Transverse colon (tissue), 4 donors: ENCODE measurements around the gene OPTC. TPM values are rescaled to one million over a fixed set of nuclear protein-coding genes. Genes with fewer than 3 reads are reported as not detected.
"Not testable (repeated sequence)": the region's sequence is repeated elsewhere in the genome, so short reads cannot be mapped to it uniquely, and the experiment has no call there.

Experiments used
- DNase-seq: peaks from one replicate; pipeline ENCODE4 v3.0.0-alpha.2; 2019
- H3K27ac ChIP-seq, 4 donors: fragments of 200-600 bp; sonication (generic); 2 replicates each; pipeline ENCODE4 v1.5.1; 2016 to 2018; ENCODE audit warnings: inconsistent platforms in 4 of 4
- H3K27me3 ChIP-seq: fragments of 200-600 bp; sonication (generic); 2 replicates; pipeline ENCODE4 v1.5.1; 2017; ENCODE audit warnings: inconsistent platforms
- H3K36me3 ChIP-seq, 4 donors: fragments of 200-600 bp; sonication (generic); 2 replicates each; pipeline ENCODE4 v1.5.1; 2017 to 2019; ENCODE audit warnings: inconsistent platforms in 4 of 4
- H3K4me1 ChIP-seq, 4 donors: fragments of 200-600 bp; sonication (generic); 2 replicates each; pipeline ENCODE4 v1.5.1; 2017 to 2020; ENCODE audit warnings: inconsistent platforms in 4 of 4
- H3K4me3 ChIP-seq, 4 donors: fragments of 200-600 bp; sonication (generic); 1 replicate in 1 of 4; 2 replicates in 3 of 4; pipeline versions ENCODE4 v1.5.1 to v1.6.1; 2017 to 2019; ENCODE audit warnings: inconsistent platforms in 4 of 4
- H3K9me3 ChIP-seq, 2 donors: fragments of 200-600 bp; sonication (generic); 2 replicates each; pipeline ENCODE4 v1.5.1; 2017 to 2019; ENCODE audit warnings: inconsistent platforms in 2 of 2
- CTCF ChIP-seq, 5 experiments: fragments of 200-600 bp in 3 of 5; fragments of 450-650 bp in 2 of 5; sonication (generic) in 3 of 5; IDR thresholded peaks; 1 replicate in 2 of 5; 2 replicates in 3 of 5; pipeline ENCODE4 v1.5.1; 2016 to 2017; ENCODE audit warnings: antibody characterized with exemption in 5 of 5, inconsistent platforms in 3 of 5, mild to moderate bottlenecking in 2 of 5, moderate library complexity in 1 of 5
- EP300 ChIP-seq: sonication (generic); formaldehyde crosslinking; IDR thresholded peaks from one replicate; pipeline ENCODE4 v1.6.1; 2017; ENCODE audit warnings: antibody characterized with exemption, low read depth
- POLR2A ChIP-seq: fragments of 450-650 bp; IDR thresholded peaks from one replicate; pipeline ENCODE4 v1.6.1; 2016; ENCODE audit warnings: antibody characterized with exemption, mild to moderate bottlenecking, moderate library complexity
- POLR2AphosphoS5 ChIP-seq, 3 donors: sonication (generic); formaldehyde crosslinking; IDR thresholded peaks; one replicate each; pipeline ENCODE4 v1.6.1; 2016; ENCODE audit warnings: antibody characterized with exemption in 3 of 3
- WGBS, 2 donors: methylation state at CpG; one replicate each; pipeline ENCODE4 v1.1.5; 2018; ENCODE audit warnings: low coverage in 1 of 2; 5-methylcytosine and 5-hydroxymethylcytosine counted together
- in situ Hi-C, 4 donors: fragments of 200-750 bp; cut with MboI; loops; one replicate each; pipeline versions ENCODE4 v1.15.0 to v1.15.1; 2017; ENCODE audit warnings: low sequenced_read_pairs in 3 of 4, low pct_ligation_motif_present in 1 of 4, low pct_unique_long_range_greater_than_20kb in 1 of 4
- intact Hi-C: fragments of 100-400 bp; cut with DNase I; formaldehyde crosslinking; loops from one replicate; pipeline ENCODE4 v1.15.1; 2023; ENCODE audit warnings: low total_unique reads
- total RNA-seq, 4 donors: library from RNA; depleted of rRNA; stranded (reverse); fragments of >200 nt; gene quantifications; one replicate each; pipeline ENCODE4 v1.1.0, GENCODE V29; 2016

The OPTC gene
- total RNA-seq, 4 donors from 2014 or later: not detected

DNA sequence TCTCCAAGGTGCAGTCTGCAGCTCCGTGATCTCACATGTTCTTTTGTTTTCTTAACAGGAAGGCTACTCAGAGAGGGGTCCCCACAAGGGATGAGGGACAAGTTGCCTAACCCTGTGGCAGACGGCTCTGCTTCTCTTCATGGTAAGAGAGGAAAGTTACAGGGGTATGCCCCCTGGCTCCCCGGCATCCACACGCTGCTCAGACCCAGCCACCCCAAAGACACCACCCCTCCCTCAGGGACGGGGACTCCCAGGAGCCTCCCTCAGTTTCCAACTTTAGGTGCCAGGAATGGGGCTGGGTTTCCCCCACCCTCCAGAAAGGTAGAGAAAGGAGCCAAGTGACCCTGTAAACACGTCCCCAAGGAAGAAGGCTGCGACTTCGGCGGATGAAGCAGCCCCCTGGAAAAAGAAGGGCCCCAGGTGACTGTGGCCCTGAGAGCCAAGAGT is 19.7 kb downstream of the OPTC start:
- TF ChIP-seq POLR2AphosphoS5 (IDR thresholded peaks at IDR 0.05) (no peak), POLR2A (no peak), CTCF (IDR thresholded peaks at IDR 0.05) (no peak), EP300 (no peak)
- Histone ChIP-seq H3K4me3 (no peak overlapping the region), H3K27me3 (no peaks in the 10 kb centered on the region), H3K27ac (peak overlapping the region; percentile 73 to 83 (median 80)), H3K9me3 (no peaks in the 10 kb centered on the region), H3K4me1 (peaks cover 10 to 26% (median 19%) of the 10 kb centered on the region in 4 donors), H3K36me3 (no peaks in the 10 kb centered on the region)
- intact Hi-C loops: loop anchor here (5.0 kb wide), 1 partner anchor 44 kb away; no protein-coding TSS in a partner anchor
- in situ Hi-C loops: loop anchor here in 1 of 4 donors (5.0 kb wide), 1 partner anchor 189 kb away; no protein-coding TSS in a partner anchor
- DNase-seq: no peak
- WGBS, 2 donors: 17 to 80% methylated on average over 1 to 9 of the region's 9 CpGs

DNA sequence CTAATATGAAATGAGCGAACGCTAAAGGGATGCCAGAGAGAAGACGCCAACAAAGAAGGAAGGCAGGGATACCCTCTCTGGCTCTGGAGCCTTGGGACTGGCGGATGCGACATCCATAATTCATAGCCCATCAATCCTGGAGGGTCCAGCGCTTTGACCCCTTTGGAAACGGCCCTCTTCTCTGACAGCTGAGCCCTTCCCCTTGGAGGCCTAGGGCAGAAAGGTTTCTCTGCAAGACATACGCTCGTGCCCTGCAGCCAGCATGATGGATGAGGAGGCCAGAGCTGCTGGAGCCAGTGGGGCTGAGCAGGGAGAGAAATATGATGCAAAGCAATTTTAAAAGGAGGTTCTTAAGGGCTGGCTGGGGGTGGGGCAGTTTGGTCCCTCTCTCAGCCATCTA is 22.2 kb downstream of the OPTC start:
- Histone ChIP-seq H3K4me3 (no peak overlapping the region), H3K27me3 (no peaks in the 10 kb centered on the region), H3K27ac (no peak overlapping the region), H3K4me1 (peaks cover 10 to 34% (median 20%) of the 10 kb centered on the region in 4 donors), H3K9me3 (no peaks in the 10 kb centered on the region), H3K36me3 (no peaks in the 10 kb centered on the region)
- intact Hi-C loops: no loop called here
- no peak for DNase-seq
- in situ Hi-C loops: no loop called here
- TF ChIP-seq CTCF (IDR thresholded peaks at IDR 0.05) (no peak), EP300 (no peak), POLR2AphosphoS5 (IDR thresholded peaks at IDR 0.05) (no peak), POLR2A (no peak)
- WGBS, 2 donors: 87 to 100% methylated on average over 1 to 9 of the region's 9 CpGs

DNA sequence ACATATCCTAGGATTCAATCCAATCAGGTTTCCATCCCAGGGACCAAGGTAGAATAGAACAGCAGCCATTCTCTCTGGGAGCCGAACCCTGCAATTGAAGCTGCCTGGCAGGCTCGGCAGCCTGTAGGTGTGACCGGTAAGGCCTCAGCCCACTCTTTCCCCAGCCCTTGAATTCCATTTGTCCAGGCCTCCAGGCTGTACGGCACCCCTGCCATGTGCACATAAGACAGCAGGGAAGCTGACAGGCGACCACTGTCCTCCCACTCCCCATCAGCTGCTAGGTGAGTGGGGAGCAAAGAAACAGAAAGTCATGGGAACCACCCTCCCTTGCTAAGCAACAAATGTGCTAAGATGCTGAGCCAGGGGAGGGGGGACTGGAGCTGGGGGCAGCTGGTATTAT is 23.0 kb downstream of the OPTC start:
- no peak overlapping the region for H3K4me3 ChIP-seq
- intact Hi-C loops: no loop called here
- no peak for DNase-seq
- in situ Hi-C loops: no loop called here
- H3K9me3 ChIP-seq: no peaks in the 10 kb centered on the region
- H3K27ac ChIP-seq: no peak overlapping the region
- H3K4me1 ChIP-seq: peaks cover 10 to 33% (median 23%) of the 10 kb centered on the region in 4 donors
- H3K27me3 ChIP-seq: no peaks in the 10 kb centered on the region
- TF ChIP-seq POLR2AphosphoS5 (IDR thresholded peaks at IDR 0.05) (no peak), POLR2A (no peak), CTCF (IDR thresholded peaks at IDR 0.05) (no peak), EP300 (no peak)
- 73 to 100% methylated on average over 1 to 5 of the region's 5 CpGs for WGBS, 2 donors
- H3K36me3 ChIP-seq: no peaks in the 10 kb centered on the region

- TF ChIP-seq POLR2A: no peak
- no peak for TF ChIP-seq POLR2AphosphoS5 (IDR thresholded peaks at IDR 0.05)
- TF ChIP-seq CTCF (IDR thresholded peaks at IDR 0.05): no peak
- no peak for TF ChIP-seq EP300
- no peak for DNase-seq
- Histone ChIP-seq H3K27ac (no peak overlapping the region), H3K4me3 (no peak overlapping the region), H3K9me3 (no peaks in the 10 kb centered on the region), H3K27me3 (no peaks in the 10 kb centered on the region), H3K36me3 (no peaks in the 10 kb centered on the region), H3K4me1 (peaks cover 8 to 29% (median 22%) of the 10 kb centered on the region in 4 donors)
- 79 to 87% methylated on average over 8 of the region's 11 CpGs for WGBS, 2 donors
- intact Hi-C loops: no loop called here
- in situ Hi-C loops: no loop called here
Measured at GRCh38 chr1:203517426-203518110, 23.6 kb downstream of the OPTC start.

DNA sequence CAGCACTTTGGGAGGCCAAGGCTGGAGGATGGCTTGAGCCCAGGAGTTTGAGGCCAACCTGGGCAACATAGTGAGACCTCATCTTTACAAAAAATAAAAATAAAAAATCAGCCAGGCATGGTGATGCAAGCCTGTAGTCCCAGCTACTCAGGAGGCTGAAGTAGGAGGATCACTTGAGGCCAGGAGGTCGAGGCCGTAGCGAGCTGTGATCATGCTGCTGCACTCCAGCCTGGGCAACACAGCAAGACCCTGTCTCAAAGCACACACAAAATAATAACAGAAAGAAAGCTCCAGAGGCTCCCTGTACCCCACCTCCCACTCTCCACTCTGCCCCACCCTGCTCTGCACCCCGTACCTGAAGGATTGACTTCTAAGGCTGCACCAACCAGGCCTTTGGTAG is 24.2 kb downstream of the OPTC start:
- DNase-seq, H3K9me3 ChIP-seq, H3K27me3 ChIP-seq, intact Hi-C loops, H3K4me3 ChIP-seq, H3K27ac ChIP-seq, in situ Hi-C loops, H3K36me3 ChIP-seq: not testable (repeated sequence)
- 94% methylated on average over 4 of the region's 4 CpGs; no CpG with 5 or more reads in 1 of the 2 donors for WGBS, 2 donors
- H3K4me1 ChIP-seq: peaks cover 2 to 24% (median 16%) of the 10 kb centered on the region in 4 donors
